K562 (cell line): Measurements from ENCODE around the gene PARK7. TPM values are rescaled to one million over a fixed set of nuclear protein-coding genes. Genes with fewer than 3 reads are reported as not detected.
A peak's percentile ranks its signal among the peaks of the same experiment; 100 is the strongest.

Experiments
- CCNT2 ChIP-seq: IDR thresholded peaks from 2 replicates; pipeline ENCODE4 v1.6.1; 2011; ENCODE audit warnings: borderline replicate concordance, low read depth, mild to moderate bottlenecking, moderate library complexity, mixed read lengths, low read length; ENCODE audit not compliant: insufficient read length; ENCODE audit errors: extremely low read depth
- E2F8 ChIP-seq: fragments of 450-650 bp; IDR thresholded peaks from 2 replicates; pipeline ENCODE4 v1.7.1; 2018; ENCODE audit warnings: mild to moderate bottlenecking, low read depth; ENCODE audit not compliant: partially characterized antibody
- ELF2 ChIP-seq: fragments of 250-450 bp; sonication (Bioruptor Pico); IDR thresholded peaks from 2 replicates; pipeline ENCODE4 v1.5.0; 2021; ENCODE audit warnings: mild to moderate bottlenecking
- KHSRP ChIP-seq: fragments of 450-650 bp; IDR thresholded peaks from 2 replicates; pipeline ENCODE4 v1.6.1; 2017
- MLLT1 ChIP-seq, 2 experiments: fragments of 450-650 bp; IDR thresholded peaks; 2 replicates each; pipeline ENCODE4 v1.6.1; 2016
- MTA2 ChIP-seq: fragments of 450-650 bp; IDR thresholded peaks from 2 replicates; pipeline ENCODE4 v1.6.1; 2016; ENCODE audit warnings: low read depth
- NFRKB ChIP-seq: fragments of 450-650 bp; IDR thresholded peaks from 2 replicates; pipeline ENCODE4 v1.6.1; 2016; ENCODE audit warnings: low read depth
- RREB1 ChIP-seq: fragments of 250-450 bp; sonication (Bioruptor Pico); IDR thresholded peaks from 2 replicates; pipeline ENCODE4 v1.4.0; 2020
- SP1 ChIP-seq: sonication (generic); formaldehyde crosslinking; IDR thresholded peaks from 2 replicates; pipeline ENCODE4 v1.8.1; 2022; ENCODE audit warnings: mild to moderate bottlenecking, missing genetic modification reagents
- SRSF1 ChIP-seq: fragments of 200-400 bp; formaldehyde crosslinking; IDR thresholded peaks from 2 replicates; pipeline ENCODE4 v1.6.1; 2017; ENCODE audit warnings: mild to moderate bottlenecking, low read depth, low read length, moderate library complexity
- XRCC5 ChIP-seq: fragments of 200-400 bp; formaldehyde crosslinking; IDR thresholded peaks from 2 replicates; pipeline ENCODE4 v1.6.1; 2017; ENCODE audit warnings: low read depth, mild to moderate bottlenecking, low read length
- ZNF121 ChIP-seq: sonication (generic); formaldehyde crosslinking; conservative IDR thresholded peaks from 2 replicates; pipeline ENCODE4 v1.8.0; 2022; ENCODE audit warnings: missing genetic modification reagents
- ZNF232 ChIP-seq: sonication (generic); formaldehyde crosslinking; IDR thresholded peaks from 2 replicates; pipeline ENCODE4 v1.8.0; 2022; ENCODE audit warnings: mild to moderate bottlenecking, missing genetic modification reagents
- ZNF395 ChIP-seq: fragments of 200-800 bp; sonication (Bioruptor generic); IDR thresholded peaks from 2 replicates; pipeline ENCODE4 v1.6.1; 2017; ENCODE audit warnings: missing genetic modification characterization, missing compliant biosample characterization
- polyA plus RNA-seq, 8 experiments: library from polyadenylated mRNA; depleted of rRNA in 4 of 8; stranded (reverse) in 5 of 8; unstranded in 3 of 8; fragments of >200 nt; fragmentation: Nextera tagmentation in 2 of 8; fragmentation: Illumina TruSeq in 1 of 8; extraction: Ambion mirVana in 2 of 8; extraction: Trizol in 1 of 8; gene quantifications; 2 replicates each; pipeline versions ENCODE4 v1.2.1 to v1.2.3, GENCODE V29; 2011 to 2014; ENCODE audit warnings: inconsistent platforms in 1 of 8, missing spikeins in 1 of 8
- total RNA-seq, 7 experiments: library from RNA; depleted of rRNA in 6 of 7; stranded (reverse); fragments of >200 nt in 6 of 7; fragmentation: Illumina TruSeq in 2 of 7; extraction: Trizol in 2 of 7; gene quantifications; 2 replicates each; pipeline versions ENCODE4 v1.2.1 to v1.2.3, GENCODE V29; 2011 to 2021; ENCODE audit warnings: low replicate concordance in 1 of 7

PARK7 gene
- total and polyA plus RNA-seq, 9 of the 15 experiments (the other 6 are each of a cell fraction or from before 2014, with no cell fraction given): 374 to 1,298 (median 484) TPM

GRCh38 chr1:7953850-7954609, 7.5 kb upstream of the PARK7 start (continued):
- peak; percentile 81; the same call in 1 of the 2 replicates for TF ChIP-seq RREB1 (CRISPR knock-in tag)
- peak; percentile 65 for TF ChIP-seq E2F8
- TF ChIP-seq NFRKB: peak; percentile 78; the same call in 1 of the 2 replicates
- 0 out of 2 replicates have a peak, but pooled peaks have one; percentile 47 for TF ChIP-seq SRSF1
- 0 out of 2 replicates have a peak, but pooled peaks have one; percentile 27 for TF ChIP-seq XRCC5
- no peak for TF ChIP-seq ZNF395 (CRISPR knock-in tag)
- no peak for TF ChIP-seq MTA2
- peak; percentile 72 for TF ChIP-seq CCNT2
- peak; percentile 88 for TF ChIP-seq SP1 (CRISPR knock-in tag)
- TF ChIP-seq MLLT1 (IDR thresholded peaks at IDR 0.05): peak in 1 of 2 experiments; percentile 81; a peak in 2 of 4 replicates
- peak; percentile 62; the same call in 1 of the 2 replicates for TF ChIP-seq ELF2 (CRISPR knock-in tag)
- 0 out of 2 replicates have a peak, but pooled peaks have one; percentile 58 for TF ChIP-seq ZNF232 (CRISPR knock-in tag)
- TF ChIP-seq ZNF121 (CRISPR knock-in tag): no peak
- no peak for TF ChIP-seq KHSRP
